Jurkat, Clone E6-1 (cell line): Measurements from ENCODE around the gene LARP4B. TPM values are rescaled to one million over a fixed set of nuclear protein-coding genes. Genes with fewer than 3 reads are reported as not detected.

Experiments used
- DNase-seq: peaks from one replicate; pipeline ENCODE4 v3.0.0-alpha.2; 2011; ENCODE audit warnings: low read depth, low spot score
- H3K4me3 ChIP-seq: 2 replicates; pipeline ENCODE4 v1.5.1; 2011; ENCODE audit warnings: mild to moderate bottlenecking, low read length, control low read depth, moderate library complexity
- polyA plus RNA-seq: library from polyadenylated mRNA; unstranded; fragments of >200 nt; gene quantifications from one replicate; pipeline ENCODE4 v1.2.1, GENCODE V29; 2012; ENCODE audit warnings: missing spikeins; ENCODE audit not compliant: insufficient read length, insufficient read depth

LARP4B gene
- polyA plus RNA-seq, result 28.9 TPM

DNA sequence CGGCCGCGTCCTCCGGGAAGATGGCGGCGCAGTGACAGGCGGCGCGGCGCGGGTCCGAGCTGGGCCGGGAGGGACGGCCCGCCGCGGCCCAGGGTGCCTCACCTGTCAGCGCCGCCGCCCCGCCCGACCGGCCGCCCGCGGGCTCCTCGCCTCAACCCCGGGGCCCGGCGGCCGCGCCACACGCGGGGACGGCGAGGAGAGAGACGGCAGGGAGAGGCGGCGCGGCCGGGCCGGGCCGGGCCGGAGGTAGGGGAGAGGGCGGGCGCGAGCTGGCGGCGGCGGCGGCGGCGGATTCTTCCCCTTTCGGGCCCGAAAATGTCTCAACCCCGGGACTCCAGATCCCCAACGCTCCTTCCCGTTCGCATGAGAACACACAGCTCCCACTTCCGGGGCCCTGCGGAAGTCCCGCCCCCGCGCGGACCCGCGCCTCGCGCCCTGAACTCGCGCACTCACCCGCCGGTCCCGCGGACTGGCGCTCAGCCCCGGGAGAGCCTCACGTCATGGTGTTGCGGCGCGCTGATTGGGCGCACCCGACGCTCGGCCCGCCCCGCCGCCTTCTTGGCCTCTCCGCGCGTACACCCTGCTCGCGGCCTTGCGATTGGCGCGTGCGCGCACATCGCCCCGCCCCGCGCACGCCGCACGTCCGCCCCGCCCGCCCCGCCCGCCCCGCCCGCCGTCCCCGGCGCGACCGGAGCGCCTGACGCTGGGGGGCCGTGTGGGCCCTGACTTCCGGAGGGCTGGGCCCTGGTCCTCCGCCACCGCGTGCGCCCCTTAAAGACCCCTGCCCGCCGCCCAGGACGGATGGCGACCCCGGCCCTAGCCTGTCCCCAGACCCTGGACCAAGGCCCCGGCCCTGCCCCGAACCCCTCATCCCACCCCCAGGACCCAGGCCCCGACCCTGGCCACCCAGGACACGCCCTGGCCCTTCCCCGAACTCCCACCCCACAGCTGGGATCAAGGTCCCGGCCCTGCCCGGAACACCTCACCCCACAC is at the start of gene LARP4B:
LARP4B (minus strand) TSS at position 380 of the 993 bp plus-strand sequence. CDS start 45,984 bp downstream, outside the sequence.
- peak within 1 kb of the TSS; percentile 65 for H3K4me3 ChIP-seq
- peak; percentile 94 for DNase-seq

DNA sequence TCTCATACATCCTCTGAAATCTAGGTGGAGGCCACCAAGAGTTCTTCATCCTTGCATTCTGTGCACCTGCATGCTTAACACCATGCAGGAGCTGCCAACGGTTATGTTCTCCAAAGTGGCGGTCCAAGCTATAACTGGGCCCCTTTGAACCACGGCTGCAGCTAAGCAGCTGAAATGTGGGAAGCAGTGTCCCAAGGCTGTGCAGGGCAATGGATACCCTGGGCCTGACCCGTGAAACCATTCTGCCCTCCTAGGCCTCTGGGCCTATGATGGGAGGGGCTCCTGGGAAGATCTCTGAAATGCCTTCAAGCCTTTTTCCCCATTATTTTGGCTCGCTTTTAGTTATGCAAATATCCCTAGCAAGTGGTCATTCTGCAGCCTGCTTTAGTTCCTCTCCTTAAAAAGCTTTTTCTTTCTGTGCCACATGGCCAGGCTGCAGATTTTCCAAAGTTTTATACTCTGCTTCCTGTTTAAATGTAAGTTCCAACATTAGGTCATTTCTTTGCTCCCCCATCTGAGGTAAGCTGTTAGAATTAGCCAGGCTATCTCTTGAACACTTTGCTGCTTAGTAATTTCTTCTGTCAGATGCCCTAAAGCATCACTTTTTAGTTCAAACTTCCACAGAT is 49.1 kb upstream of the LARP4B start:
- H3K4me3 ChIP-seq, result no peak overlapping the region
- DNase-seq, result no peak

DNA sequence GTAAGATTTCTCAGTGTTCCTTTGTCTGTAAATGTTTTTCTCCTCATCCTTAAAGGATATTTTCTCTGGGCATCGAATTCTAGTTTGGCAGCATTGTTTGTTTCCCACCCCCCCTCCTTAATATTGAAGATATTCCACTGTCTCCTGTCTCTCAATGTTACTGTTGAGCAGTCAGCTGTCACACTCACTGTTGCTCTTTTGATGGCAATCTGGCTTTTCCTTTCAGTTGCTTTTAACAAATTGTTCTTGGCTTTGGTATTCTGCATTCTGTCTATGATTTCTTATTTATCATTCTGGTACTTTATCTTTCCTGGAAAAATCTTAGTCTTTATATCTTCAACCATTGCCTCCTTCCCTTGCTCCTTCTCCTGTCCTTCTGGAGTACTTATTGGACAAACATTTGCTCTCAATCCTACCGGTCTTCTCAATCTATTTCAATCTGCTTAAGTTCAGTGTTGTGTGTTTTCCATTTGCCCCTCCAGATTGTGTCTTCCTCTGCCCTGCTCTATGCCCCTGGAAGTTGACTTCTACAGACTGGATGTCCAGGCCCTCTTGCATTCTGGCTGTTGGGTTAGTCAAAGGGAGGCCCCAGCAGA is 47.4 kb upstream of the LARP4B start:
- DNase-seq, result no peak
- no peak overlapping the region for H3K4me3 ChIP-seq

DNA sequence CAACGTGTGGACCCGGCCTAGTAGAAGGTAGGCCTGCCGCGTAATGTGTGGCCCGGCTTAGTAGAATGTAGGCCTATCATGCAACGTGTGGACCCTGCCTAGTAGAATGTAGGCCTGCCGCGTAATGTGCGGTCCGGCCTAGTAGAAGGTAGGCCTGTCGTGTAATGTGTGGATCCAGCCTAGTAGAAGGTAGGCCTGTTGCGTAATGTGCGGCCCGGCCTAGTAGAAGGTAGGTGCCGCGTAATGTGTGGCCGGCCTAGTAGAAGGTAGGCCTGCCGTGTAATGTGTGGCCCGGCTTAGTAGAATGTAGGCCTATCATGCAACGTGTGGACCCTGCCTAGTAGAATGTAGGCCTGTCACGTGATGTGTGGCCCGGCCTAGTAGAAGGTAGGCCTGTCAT is 44.8 kb upstream of the LARP4B start:
- no peak overlapping the region for H3K4me3 ChIP-seq
- DNase-seq, result no peak

DNA sequence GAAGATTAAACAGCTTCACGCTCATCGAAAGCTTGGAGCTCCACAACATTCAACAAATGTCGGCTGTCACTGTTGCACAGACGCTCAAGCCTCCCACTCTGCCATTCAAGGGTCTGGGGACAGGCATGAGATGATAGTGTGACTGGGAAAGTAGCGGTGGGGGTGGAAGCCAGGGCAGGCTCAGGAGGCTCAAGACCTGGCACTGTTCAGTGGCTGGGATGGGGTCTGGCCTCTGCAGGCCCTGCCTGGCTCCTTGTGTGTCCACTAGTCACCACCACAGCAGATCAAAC is 43.2 kb upstream of the LARP4B start:
- H3K4me3 ChIP-seq, result no peak overlapping the region
- DNase-seq, result no peak

DNA sequence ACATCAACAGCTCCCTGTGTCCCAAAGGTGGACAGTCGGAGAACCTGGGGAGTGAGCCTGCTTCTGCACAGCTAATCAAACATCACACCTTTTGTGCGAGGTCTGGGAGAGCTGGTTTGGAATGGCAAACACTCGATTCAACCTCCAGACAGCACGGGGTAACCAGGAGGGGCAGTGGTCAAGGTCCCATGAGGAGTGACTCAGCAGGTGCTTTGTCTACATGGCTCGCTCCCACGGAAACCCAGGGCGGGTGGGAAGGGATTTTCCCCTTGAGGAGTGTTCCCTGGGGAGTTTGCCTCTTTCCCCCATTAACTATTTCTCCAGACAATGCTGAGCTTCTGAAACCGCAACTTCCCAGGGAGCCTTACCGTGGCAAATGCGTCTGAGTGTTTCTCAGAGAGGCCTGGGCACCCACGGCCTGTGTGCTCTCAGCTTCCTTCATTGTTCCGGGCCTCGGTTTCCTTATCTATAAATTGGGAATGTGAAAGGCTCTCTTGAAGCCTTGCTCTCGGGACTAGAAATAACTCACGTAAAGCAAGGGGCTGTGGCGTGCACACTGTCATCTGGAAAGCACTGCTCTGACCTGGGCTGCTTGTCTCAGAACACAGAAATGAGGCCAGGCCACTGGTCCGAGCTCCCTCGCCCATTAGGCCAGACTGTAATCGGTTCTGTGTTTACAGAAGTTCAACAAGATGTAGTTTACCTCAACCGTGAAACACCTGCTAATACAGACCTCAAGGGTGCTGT is 42.7 kb upstream of the LARP4B start:
- H3K4me3 ChIP-seq, result no peak overlapping the region
- DNase-seq, result no peak

DNA sequence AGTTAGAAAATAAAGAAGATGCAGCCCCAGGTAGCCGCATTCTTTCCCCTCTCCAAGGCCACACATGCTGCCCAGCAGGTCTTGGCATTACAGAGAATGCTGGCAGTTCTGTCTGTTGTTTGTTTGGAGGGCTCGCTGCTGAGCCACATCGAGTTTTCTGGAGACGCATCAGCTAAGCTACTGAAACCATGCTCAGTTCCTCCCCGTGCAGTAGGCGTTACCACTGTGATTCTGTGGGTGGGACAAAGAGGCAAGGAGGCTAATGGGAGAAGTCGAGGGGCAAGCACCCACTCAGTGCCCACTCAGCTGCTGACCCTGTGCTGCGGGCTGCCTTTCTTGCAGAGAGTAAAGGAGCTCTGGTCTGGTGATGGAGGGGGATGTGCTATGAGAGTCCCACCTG is 41.3 kb upstream of the LARP4B start:
- no peak overlapping the region for H3K4me3 ChIP-seq
- DNase-seq, result no peak

DNA sequence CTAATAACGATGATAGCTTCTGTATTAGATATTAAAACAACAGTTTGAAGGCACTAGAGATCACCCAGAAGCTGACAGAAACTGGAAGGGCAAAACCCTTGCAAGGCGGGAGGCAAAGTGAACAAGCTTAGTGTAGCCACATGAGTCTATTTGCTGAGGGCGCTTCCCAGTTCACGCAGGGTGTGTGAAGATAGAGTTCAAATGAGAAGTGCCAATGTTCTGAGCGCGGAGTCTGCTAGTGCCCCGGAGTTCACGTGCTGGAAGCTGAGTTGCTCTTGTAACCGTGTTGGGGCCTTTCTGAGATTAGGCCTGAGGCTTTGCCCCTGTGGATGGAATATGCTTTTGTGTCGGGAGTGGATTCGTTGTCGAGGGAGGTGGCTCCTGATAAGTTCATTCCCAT is 40.1 kb upstream of the LARP4B start:
- H3K4me3 ChIP-seq, result no peak overlapping the region
- no peak for DNase-seq

DNA sequence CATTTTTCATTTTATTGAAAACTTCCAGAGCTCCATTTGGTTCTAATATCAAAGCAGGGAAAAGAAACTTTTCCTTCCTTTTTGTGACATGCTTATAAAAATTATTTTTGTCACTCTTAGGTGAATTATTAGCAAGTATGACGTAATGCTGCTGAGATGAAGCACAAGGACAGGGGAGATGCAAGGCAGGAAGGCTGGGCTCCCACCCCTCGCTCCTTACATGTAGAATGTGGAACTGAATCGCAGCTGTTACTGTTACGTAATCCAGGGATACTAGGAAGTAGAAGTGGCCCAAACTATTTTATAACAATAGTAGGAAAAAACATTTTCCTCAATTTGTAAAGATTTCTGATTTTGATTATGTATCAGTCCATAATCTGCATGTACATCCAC is 39.6 kb upstream of the LARP4B start:
- no peak for DNase-seq
- H3K4me3 ChIP-seq, result no peak overlapping the region

DNA sequence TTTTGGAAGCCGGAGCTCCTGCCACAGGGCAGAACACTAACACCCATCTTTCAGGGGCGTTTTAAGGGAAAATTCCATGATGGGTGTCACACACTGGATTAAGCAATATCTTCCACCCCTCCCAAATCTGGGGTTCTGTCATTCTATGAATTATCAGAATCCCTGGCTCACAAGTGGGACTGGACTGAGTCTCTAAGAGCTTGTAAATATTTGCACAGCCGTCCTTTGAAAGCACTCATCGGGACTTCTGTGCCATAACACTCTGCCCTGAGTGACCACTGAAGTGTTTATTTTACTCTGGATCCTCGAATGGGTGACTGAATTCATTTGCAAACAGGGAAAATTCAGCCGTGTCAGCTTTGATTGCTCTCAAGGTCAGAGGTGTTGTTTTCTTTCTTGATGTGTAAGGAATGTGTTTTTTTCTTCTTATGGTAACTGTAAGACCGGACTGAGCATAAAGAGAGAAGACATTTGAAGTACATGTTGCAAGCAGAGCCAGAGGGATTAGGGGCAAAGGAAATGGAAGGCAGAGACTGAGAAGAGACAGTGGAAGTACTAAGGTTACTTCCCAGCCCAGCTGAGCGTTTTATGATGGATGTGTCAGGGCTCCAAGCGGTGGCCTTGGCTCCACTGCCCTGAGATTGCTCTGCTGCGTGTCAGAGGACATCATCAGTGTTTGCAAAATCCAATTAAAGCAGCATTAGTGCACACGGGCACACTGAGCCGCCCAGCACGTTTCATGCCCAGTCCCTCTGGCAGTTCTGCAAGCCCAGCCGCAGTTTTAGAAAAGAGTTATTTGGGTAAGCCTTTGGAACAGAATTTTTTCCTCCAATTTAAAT is 39.0 kb upstream of the LARP4B start:
- no peak for DNase-seq
- no peak overlapping the region for H3K4me3 ChIP-seq

DNA sequence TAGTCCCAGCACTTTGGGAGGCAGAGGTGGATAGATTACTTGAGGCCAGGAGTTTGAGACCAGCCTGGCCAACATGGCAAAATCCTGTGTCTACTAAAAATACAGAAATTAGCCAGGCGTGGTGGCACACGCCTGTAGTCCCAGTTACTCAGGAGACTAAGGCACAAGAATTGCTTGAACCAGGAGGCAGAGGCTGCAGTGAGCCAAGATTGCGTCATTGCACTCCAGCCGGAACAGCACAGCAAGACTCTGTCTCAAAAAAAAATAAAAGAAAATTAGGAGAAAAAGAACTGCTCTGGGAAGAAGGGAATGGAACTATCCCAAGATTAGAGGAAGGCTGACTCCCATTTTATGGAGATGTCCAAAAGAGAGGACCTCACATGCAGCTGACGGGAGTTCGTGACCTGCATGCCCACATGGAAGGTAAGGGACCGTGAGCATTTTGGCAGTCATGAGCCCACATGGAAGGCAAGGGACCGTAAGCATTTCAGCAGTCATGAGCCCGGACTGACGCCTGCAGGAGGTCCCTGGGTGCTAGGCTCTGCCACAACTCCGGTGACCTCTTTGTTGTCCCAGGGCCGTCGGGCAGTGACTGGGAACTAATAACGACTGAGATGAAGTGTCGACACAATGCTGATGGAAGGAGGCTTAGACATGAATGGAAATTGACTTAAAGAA is 38.1 kb upstream of the LARP4B start:
- DNase-seq, result no peak
- H3K4me3 ChIP-seq, result no peak overlapping the region

DNA sequence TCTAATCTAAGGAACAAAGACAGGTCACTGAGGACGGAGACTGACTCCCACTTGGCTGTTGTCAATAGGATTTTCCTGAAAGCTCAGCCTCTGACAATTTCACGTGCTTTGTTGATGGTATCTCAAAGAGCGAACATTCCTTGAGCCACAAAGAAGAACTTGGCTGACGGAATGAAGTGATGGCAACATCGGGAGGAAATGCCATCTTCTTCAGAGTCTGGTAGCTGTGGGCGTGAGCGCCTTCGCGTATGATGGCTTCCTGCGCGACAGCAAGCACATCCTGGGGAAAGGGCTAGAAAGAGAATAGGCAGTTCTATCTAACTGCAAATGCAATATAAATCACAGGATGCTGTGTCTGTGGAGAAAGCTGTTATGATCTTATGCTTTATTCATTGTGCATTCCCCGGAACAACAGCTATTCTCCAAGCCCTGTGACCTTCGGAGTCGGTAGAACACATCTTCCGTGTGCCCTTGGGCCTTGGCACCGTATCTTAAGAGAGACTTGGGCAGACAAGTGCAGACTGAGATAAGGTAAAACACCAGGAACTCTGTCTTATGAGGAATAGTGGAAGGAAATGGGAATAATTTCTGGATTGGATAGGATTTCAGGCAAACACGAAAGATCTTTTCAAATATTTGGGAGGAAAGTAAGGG is 37.2 kb upstream of the LARP4B start:
- H3K4me3 ChIP-seq, result no peak overlapping the region
- no peak for DNase-seq

DNA sequence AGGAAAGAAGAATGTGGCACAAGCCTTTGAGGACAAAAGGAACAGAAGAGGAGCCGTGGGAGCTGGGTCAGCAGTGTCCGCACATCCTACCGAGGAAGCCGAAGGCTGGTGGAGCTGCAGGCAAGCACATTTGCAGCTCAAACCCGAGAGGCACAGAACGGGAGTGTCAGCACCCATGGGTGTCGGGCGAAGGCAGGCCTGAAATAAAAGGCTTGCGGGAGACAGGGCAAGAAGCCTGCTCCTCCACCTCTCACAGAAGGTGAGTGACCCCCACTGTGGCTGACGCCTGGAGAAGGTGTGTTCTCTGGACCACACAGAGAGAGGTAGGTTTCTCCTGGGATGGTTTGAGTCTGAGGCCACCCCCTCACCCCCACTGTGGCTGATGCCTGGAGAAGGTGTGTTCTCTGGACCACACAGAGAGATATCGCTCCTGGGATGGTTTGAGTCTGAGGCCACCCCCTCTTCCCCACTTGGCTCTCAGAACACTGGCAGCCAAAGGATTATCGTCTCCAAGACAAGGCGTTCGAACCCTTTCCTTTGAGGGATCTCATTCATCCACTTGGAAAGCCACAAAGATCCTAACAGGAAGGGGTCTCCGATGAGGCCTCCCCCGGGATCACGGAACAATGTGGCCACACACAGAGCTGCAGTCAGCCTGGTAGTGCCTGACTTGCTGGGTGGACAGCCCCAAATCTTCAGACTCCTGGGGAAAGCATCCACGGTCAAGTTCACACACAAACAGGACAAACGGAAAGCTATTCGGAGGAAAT is 35.1 kb upstream of the LARP4B start:
- DNase-seq, result no peak
- H3K4me3 ChIP-seq, result no peak overlapping the region

DNA sequence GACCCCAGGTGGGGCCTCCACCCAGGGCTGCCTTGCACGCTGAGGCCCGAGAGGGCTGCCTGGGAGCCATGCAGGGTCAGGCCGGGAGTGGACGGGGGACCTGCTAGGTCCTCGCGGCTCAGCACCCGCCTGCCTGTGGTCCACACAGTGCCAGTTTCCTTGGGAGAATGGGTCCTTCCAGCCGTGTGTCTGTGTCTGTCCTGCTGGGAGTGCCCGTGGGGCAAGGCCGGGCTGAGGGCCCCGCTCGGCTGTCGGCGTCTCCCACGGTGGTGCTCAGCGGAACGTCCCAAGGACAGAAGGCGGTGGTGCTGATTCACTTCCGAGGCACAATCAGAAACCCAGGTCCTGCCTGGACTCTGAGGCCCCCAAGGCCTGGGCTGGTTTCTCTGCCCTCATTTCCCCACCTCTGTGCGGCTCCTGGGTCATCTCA is 33.5 kb upstream of the LARP4B start:
- DNase-seq, result no peak
- no peak overlapping the region for H3K4me3 ChIP-seq

DNA sequence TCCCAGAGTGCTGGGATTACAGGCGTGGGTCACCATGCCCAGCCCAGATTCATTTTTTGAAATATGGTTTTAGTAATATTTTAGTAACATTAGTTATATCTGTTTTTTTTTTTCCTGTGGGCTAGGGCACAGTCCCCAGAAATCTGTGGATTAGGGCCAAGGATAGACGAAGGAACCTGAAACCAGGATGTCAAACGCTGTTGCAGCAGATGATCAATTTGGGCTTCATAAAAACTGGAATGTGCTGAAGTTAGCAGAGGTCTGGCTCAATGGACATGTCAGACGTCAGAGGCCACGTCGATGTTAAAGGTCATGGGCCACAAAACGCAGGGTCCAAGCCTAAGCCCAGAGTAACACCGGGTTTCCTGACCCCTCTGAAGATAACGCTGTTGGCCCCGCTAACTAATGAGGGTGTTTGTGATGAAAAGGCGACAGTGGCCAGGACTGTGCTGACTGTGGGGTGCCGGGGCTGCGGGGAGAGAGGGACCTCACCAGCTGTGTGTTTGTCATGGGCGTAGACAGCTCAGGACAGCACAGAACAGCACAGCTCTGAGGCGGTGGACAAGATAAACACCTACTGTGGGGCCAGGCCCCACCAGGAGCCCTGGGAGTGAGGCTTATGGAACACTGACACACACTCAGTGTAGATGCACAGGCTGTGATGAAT is 32.9 kb upstream of the LARP4B start:
- DNase-seq, result no peak
- H3K4me3 ChIP-seq, result no peak overlapping the region

DNA sequence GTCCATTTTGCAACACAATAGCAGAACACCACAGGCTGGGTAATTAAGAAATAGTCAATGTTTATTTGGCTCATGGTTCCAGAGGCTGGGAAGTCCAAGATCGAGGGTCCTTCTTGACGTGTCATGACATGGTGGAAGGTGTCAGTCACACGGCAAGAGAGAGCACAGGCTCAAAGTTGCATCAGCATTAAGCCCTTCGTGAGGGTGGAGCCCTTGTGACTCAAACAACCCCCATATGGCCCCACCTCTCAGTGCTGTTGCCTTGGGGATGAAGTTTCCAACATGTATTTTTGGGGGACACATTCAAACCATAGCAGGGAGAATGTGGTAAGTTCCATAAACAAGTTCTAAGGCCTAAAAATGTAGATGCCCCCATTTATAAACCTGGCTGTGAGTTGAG is 32.1 kb upstream of the LARP4B start:
- H3K4me3 ChIP-seq, result no peak overlapping the region
- no peak for DNase-seq

DNA sequence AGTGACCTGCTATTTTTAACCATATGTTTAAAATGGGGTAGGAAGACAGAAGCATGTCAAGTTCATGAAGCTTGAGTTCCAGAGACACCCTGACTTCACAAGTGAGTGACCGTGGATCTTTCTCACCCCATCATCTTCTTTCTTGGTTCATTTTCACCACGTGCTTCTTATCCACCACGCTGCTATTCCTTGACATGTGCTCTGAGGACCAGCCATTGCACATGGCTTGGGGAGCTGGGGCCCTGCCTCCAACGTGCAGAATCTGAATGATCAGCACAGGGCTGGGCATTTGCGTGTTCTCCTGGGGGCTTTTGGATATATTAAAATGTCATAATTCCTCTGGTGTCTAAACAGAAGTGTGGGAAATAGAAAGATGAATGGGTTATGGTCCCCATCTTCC is 31.7 kb upstream of the LARP4B start:
- no peak overlapping the region for H3K4me3 ChIP-seq
- no peak for DNase-seq
